DMS 273 treated with DMSO at 0.1 percent for 48 hours (cell line): ENCODE data around the gene MYB.
"Not testable (repeated sequence)": the region's sequence is repeated elsewhere in the genome, so short reads cannot be mapped to it uniquely, and the experiment has no call there.

ENCODE experiments used
- DNase-seq: peaks from one replicate; lab custom pipeline; 2025; lab: John Stamatoyannopoulos, UW

MYB gene

DNA sequence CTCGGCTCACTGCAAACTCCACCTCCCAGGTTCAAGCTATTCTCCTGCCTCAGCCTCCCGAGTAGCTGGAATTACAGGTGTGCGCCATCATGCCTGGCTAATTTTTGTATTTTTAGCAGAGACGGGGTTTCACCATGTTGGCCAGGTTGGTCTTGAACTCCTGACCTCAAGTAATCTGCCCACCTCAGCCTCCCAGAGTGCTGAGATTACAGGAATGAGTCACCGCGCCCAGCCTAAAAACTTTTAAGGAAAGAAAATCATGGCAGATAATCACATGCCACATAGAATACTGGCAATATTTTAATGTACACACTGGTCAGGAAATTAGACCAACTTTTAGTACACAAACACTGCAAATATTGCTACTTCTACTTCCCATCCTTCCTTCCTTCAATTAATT, 16.7 kb upstream of the MYB start:
- DNase-seq = not testable (repeated sequence)

DNA sequence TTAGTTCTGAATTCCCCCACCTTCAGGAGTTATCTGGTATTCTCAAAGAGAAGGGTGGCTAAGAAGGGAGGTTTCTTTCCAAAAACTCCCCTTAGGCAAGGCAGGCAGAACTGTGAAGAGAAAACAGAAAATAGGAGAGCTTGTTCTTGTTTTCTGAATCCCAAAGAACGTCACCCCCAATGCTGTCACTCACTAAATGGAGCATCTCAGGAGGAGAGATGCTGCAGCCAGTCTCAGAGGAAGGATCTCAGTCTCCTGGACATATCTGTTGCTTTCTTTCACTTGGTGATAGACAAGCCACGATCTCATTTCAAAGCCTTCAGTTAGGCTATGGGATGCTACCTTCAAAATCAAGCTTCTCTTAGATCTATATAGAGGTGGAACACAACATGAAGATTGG, 16.1 kb upstream of the MYB start:
- DNase-seq = no peak

DNA sequence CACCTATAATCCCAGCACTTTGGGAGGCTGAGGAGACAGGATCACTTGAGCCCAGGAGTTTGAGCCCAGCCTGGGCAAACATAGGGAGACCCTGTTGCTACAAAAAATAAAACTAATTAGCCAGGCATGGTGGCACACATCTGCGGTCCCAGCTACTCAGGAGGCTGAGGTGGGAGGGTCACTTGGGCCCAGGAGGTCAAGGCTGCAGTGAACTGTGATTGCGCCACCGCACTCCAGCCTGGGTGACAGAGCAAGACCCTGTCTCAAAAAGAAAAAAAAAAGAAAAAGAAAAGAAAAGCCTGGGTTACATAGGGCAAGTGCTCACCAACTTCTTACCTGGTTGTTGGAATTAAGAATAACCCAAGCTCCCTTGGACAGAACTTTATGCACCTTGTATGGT, 14.6 kb upstream of the MYB start:
- no peak for DNase-seq

DNA sequence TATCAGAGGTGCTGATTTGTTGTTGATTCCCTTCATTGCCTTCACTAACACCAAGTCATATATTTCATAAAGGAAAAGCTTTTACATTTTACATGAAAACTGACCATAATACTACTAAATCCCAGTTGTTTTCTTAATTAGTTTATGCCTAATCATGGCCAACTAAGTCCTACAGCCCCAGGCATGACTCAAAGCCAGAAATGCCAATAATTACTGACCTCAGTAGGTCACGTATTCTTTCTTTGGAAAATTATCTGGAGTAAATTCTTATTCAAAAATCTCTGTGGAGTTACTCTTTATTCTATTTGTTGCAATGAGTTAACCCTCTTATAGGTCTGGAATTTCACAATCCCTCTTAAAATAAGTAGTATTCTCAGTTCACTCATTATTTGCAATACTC, 13.5 kb upstream of the MYB start:
- no peak for DNase-seq

DNA sequence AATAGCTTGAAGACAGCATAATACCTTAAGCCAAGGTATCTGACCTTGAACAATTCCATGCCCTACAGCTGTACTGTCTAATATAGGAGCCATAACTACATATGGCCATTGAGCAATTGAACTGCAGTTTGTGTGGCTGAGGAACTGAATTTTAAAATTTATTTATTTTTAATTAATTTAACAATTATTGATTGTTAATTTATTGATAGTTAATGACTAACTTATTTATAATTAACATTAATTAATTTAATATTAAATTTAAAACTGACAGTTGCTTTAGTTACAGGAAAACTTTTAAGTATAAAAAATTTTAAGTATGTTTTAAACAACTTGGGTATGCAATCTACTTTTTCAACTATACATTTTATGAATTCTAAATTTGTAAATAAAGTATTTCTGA, 12.3 kb upstream of the MYB start:
- no peak for DNase-seq

DNA sequence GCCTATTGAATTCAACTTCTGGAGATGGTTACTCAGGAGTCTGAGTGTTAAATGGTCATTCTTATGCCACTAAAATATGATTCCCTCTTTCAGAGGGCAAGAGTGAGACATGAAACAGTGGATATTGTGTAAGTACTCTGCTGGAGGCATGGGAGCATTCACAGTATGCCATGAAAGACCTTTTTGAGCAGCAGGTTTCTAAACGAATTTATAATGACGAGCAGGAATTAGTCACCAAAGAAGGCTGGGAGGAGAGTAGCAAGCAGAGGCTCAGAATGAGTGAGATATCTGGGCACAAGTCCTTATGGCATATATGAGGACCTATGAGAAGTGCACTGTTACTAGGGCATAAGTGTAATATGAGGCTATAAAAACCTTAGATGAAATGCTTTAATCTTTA, 10.9 kb upstream of the MYB start:
- DNase-seq = no peak

DNA sequence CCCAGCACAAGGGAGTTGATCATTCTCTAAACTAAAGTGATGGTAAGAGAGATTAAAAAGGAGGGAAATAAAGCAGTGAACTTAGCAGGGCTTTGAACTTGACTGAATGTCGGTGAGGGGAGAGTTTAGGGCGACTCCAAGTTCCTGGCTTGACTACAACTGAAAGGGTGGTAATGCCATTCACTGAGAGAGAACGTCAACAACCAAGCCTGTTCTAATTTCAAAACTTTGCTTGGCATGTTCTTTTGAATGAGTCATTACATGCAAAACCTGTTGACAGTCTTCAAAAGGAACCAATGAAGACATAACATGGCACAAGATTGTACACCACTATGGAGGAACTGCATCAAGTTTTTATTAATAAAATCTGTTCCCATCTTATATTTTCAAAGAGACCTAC, 10.3 kb upstream of the MYB start:
- no peak for DNase-seq

DNA sequence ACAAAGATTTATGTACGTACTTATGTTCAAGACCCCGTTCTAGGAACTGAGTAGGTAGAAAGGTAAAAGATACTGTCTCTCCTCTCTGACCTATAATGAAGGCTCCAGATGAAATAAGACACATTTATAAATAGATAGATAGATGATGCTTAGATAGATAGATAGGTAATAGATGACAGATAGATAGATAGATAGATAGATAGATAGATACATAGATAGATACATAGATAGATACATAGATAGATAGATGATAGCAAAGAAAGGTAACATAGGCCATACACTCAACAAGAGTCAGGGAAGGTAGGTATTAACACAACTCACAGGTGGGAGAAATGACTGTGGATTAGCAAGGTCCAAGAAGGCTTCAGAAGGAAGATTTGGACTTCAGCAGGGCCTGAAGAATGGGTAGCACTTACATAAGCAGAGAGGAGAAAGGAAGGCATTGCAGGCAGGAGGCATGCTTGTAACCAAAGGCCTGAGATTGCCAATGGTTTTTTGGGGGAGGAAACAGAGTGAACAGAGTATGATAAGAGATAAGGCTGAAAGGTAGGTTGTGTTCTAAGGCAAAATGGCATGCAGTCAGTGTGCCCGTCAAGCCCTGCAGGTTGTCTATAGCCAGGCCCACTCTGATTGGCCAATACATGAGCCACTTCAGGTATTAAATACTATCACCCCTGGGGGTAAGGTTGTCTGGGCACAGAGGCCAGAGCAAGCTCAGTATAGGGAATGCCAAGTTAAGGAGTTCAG, 7.7 kb upstream of the MYB start:
- DNase-seq = no peak

DNA sequence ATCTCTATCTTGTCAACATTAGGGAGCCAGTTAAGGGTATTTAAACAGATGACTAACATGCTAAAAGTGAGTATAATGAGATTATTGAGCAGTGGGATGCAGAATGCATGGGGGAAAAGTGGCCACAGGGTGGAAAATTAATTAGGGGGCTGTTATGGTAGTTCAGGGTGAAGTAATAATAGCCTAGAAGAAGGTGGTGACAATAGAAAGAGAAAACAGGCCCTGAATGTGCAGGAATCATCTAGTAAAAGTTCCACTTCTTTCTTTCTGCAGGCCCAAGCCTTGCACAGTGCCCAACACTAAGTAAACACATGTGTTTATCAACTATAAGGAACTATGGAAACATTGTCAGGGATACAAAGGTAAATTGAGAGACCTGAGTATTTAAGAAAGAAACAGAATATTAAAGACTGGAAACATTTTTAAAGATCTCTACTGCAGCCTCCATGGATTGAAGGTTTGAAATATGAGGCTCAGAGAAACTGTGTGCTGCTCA, 7.1 kb upstream of the MYB start:
- DNase-seq = no peak

DNA sequence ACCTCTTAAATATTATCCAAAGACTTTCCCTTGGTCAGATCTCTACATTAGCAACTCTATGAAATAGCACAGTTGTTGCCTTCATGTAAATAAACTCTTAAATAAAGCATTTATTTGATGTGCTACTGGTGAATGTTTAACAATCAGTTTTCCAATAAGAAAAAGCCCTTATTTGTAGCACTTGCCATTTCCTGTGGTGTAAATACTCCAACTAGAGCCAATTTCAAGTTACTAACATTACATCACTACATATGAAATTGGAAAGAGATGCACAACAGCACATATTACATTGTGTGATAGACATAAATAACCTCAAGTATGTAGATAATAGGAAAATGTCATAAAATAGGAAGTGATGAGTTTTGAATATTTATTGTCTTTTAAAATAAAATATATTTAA, 5.0 kb upstream of the MYB start:
- no peak for DNase-seq

DNA sequence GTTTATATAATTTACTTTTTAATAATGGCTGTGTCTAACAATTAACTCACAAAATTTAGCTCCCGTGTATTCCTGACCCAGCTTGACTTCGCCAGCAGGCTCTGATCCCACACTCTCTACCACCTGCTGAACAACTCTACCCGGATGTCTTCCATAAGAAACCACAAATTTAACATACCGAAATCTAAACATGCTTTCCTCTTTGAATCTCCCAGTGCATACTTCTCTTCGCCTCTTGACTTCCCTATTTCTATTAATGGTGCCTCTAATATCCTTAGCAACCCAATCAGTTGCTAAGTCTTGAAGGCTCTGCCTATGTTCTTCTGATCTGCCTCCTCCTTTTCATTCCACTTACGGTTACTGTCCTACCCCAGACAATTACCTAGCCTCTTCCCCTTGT, 4.6 kb upstream of the MYB start:
- DNase-seq = no peak

DNA sequence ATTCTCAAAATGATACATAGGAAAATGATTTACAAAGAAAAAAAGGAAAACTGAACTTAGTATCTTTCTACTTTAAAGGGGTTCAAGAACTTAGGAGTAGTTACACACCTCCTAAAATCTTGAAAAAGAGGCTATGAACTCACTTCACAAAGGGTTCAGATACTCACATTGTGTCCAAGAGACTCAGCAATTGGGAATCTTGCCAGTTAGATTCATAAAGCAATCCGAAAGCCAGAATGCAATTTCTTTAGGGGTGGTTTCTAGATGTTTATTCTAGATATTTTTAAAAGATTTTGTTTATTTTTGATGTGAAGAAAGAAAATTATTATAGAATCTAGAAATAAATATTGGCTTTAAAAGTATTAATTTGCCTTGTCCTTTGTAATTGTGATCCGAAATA, 1.7 kb upstream of the MYB start:
- no peak for DNase-seq

DNA sequence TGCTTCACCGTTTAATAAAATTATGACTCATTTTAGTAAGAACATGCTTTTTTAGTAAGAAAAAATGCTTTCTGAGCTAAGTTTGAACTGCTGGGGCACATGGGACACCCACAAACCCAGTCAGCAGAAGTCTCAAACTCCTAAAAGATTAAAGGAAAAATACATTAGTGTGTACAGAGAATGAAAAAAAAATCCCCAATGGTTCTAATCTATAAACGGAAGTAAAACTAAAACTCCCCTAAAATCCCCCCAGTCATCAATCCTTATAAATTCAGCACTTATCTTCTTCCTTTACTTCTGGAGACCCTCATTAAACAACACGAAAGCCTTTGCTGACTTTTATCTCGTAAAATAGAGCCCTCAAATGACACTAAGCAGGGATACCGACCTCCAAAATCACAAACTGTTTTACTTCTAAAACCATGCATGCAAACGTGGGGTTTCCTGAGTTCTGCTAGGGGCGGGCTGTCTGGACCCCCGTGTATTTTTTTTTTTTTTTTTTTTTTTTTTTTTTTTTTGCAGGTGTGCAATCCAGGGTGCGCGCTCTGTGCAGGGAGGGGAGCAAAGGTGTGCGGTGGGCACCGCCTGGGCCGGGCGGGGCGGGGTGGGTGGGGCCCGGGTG, 1.1 kb upstream of the MYB start:
- no peak for DNase-seq

DNA sequence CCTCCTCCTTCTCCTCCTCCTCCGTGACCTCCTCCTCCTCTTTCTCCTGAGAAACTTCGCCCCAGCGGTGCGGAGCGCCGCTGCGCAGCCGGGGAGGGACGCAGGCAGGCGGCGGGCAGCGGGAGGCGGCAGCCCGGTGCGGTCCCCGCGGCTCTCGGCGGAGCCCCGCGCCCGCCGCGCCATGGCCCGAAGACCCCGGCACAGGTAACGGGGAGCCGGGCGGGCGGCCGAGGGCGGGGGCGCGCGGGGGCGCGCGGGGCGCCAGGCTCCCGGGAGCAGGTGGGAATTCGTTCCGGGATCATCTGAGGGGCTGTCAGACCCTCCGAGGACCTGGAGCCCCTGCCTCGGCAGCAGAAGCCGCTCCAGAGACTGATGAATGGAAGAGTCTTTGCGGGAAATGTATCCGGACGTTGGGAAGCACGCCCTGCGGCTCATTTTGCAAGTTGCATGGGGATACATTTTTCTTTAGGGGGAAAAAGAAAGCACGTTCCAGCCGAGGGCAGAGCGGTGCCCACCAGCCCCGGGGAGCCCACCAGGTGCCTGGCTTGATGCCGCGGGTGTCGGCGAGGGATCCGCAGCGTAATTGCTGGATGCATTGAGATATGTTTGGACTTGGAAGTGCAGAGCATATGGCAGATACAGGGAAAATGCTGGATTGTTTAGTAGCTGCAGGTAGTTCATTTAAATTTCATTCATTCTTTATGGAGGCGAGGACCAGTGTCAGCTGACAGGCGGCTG, 394 bp downstream of the MYB start:
- no peak for DNase-seq

DNA sequence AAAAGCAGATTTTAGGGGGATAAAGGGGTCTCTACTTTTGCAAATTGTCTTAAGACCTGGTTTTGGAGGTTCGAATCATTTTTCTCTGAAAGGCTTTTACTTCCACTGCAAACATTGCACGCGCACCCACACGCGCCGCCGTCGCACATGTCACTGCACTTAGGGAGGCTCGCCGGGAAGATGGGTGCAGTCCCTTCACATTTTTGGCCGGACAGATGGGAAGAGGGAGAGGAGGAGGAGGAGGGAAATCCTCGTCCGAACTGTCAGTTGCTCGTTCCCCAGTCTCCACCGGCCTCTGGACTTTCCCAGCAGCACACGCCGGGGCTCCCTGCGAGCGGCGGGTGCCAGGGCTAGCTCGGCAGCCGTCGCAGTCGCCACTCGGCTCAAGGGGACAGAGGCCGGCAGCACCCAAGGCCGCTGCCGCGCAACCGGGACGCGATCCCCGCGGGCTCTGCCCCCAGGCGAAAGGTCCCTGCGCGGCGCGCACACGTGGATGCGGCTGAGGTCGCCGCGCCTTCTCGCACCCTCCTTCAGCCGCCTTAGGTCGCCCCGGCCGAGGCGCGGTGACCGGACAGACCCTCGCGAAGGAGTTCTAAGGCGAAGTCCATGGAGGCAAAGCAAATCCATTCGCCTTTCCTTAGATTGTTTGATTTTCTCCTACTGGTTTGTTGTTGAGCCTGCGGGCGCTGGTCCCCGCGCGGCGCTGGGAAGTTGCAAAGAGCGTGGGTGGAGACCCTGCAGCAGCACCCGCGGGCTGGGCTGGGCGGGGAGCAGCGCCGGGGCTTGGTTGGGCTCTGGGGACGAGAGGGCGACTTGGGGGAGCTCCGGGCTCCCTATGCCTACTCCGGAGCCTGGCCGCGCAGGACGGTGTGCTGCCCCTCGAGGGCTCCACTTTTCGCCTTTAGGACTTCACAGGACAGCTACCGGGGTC, 1.2 kb downstream of the MYB start:
- no peak for DNase-seq

DNA sequence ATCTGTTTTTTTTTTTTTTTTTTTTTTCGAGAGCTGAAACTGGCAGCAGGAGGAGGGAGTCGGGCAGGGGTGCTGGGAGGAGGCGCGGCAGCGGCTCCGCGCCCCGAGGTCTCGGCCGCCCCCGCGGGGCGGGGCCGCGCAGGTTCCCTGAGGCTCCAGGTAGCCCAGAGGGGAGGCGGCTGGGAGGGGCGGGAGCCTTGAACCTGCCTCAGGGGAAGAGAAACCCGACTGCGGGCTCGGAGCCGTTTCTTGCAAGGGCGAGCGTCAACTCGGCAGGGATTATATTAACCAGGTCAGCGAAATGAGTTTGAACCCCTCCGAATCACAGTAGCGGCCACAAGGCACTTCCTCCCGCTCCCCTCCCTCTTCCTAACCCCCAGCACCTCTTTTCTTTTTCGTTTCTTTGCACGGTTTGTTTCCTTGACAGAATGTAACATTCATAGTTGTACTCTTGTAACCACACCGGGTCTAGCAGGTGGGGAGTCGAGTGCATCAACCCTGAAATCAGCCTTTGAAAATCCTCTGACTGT, 2.0 kb downstream of the MYB start:
- DNase-seq = no peak

DNA sequence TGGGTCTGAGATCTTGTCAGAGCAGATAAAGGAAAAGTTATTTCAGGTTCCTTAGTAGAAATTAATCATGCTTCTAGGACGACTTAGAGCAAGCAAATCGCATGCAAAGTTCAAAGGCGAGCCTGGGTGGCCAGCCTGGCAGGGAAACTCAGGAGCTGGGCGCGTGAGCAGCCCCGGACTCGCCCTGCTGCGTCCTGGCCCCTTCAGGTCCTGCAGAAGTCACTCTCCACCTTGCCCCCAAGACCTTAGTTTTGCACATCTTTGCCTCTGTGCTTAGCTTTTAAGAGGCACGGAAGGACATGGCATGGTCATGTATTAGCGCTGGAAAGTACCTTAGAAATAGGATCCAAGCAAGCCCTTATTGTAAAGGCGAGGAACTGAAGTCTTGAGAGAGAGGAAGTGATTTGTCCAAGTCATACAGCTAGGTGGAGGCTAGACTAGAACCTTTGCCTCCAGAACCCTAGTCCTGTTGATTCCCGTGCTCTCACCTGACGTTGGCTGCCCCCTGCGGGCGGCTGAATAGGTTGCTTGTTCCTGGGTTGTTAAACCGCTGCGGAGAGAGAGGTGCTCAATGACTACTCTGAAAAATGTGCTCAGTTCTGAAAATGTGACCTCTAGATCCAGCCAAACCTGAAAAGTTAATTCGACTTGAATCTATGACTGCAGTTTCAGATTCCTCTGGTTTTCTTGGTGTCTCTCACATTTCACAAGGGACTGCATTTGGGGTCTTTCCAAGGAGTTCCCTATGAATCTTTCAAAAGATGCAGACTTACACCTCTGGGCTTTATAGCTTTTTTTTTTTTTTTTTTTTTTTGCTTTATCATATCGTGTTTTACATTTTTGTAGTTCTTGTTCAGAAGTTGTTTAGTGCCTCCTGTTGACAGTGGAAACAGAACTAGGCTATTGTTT, 2.7 kb downstream of the MYB start:
- DNase-seq = no peak

DNA sequence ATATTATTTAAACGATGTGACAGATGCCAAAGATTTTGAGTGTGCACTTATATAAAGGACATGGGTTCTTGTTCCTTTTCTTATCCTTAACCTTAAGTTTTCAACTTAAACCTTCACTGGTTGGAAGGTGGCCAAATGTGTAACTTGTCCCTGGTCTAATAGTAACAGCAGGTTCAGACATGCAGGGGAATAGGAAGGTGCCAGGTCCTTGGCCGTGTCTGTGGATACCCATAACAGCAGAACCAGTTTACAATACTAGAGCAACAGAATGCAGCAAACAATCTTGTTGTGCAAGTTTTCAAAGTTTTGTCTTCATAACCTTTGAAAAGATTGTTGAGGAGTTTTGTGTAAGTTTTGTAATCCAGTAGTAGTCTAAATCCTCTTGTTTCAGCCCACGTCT, 4.4 kb downstream of the MYB start:
- DNase-seq = no peak

DNA sequence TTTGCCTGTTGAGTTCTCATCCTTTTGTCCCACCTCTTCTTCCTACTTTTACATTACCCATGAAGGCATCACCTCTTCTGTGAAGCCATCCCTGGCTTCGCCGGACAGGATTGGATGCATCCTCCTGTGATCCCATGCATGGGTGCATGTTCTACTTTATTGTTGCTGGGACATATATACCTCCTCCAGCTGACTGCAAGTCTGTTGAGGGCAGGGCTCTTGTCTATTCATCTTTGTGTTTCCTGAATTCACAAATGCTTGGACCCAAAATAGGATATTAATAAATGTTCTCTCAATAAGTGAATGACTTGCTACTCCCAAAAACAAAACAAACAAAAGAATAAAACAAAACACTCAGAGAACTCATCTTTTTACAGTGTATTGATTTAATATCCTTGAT, 5.1 kb downstream of the MYB start:
- no peak for DNase-seq

DNA sequence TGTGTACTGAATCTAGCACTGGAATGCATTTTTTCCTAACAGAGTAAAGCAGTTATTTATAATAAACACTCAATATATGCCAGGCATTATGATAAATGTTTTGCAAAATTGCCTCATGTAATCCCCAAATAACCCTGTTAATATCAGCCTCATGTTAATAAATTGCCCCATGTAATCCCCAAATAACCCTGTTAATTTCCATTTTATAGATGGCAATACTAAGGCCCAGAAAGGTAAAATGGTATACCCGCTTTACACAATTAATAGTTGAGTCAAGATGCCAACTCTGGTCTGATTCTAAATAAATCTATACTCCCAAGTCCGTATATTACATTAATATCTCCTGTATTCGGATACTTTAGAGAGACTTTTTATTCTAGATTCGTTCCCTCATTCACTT, 6.3 kb downstream of the MYB start:
- no peak for DNase-seq

DNA sequence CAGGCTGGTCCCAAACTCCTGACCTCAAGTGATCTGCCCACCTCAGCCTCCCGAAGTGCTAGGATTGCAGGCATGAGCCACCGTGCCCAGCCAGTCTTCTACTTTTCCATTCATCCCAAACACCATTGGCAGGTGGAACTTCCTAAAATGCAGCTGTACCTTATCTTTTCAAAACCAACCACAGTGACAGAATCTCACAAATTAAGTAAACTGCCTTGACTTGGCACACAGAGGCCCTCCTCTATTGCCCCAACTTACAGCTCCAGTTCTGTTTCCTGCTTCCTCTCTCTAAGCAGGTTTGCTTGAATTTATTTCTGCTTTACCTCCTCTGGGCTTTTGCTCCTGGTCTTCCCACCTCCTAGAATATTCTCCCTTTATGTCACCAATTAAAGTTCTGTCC, 7.6 kb downstream of the MYB start:
- no peak for DNase-seq
